Measurements from ENCODE around the gene ZNF497. TPM values are rescaled to one million over a fixed set of nuclear protein-coding genes. Genes with fewer than 3 reads are reported as not detected.

Gene ZNF497
- total and polyA plus RNA-seq, 9 of the 15 experiments (the other 6 are each of a cell fraction or from before 2014, with no cell fraction given) = 0.06 to 0.98 (median 0.44) TPM; not detected in 1

DNA sequence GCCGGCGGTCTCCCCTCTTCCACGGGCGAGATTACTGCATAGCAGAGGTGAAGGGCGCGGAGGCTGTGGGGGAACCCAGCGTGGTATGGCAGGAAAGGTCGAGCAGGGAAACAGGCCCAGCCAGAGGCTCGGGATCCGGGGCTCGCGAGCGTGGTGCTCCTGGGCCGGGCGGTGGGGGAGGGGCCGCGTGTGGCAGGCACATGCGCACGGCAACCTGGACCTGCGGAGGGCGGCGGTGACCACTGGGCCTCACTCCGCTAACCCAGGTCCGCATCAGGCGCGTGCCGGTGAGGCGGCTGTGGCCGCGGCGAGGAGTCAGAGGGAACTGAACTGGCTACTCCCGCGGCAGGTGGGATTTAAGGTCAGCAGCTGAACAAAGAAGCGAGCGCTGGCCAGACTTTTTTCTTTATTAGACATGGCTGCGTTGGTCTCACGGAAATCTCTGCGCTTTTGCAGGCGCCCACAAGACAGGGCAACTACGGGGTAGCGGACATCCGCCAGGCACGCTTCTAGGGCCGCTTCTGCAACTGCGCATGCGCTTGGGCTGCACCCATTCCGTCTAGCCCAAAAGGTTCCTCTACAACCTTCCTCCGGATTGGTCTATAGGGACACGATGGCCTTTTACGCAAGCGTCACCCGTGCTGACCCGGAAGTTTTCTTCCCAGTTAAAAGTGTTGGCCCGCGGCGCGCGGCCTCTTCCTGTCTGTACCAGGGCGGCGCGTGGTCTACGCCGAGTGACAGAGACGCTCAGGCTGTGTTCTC lies 24.2 kb upstream of the ZNF497 start, which contains the start of gene RPS5 (continued):
- TF ChIP-seq TRIM25 (IDR thresholded peaks at IDR 0.05; ENCODE audit: borderline replicate concordance) (no peak), ARID2 (IDR thresholded peaks at IDR 0.05) (0 out of 2 replicates have a peak, but pooled peaks have one; percentile 42), HNRNPL (IDR thresholded peaks at IDR 0.05; ENCODE audit: low read depth, low read length) (peak; percentile 71; the same call in 1 of the 2 replicates), FIP1L1 (IDR thresholded peaks at IDR 0.05; ENCODE audit: low read depth, low read length, poor library complexity, severe bottlenecking) (peak; percentile 94), CHD2 (IDR thresholded peaks at IDR 0.05; ENCODE audit: low read depth, low read length) (peak; percentile 68), HMGXB4 (CRISPR knock-in tag; IDR thresholded peaks at IDR 0.05) (peak; percentile 84), BMI1 (IDR thresholded peaks at IDR 0.05; ENCODE audit: low read length) (no peak), DIDO1 (tag; IDR thresholded peaks at IDR 0.05; ENCODE audit: low read depth) (peak; percentile 16; the same call in 1 of the 2 replicates), ZNF282 (CRISPR knock-in tag; IDR thresholded peaks at IDR 0.05) (no peak), CEBPB (tag; IDR thresholded peaks at IDR 0.05) (peak; percentile 80), POLR2A (conservative IDR thresholded peaks at IDR 0.05) (peak; percentile 97), ELK1 (CRISPR knock-in tag; IDR thresholded peaks at IDR 0.05) (no peak), ELF1 (tag; IDR thresholded peaks at IDR 0.05) (peak; percentile 94), ZNF764 (CRISPR knock-in tag; IDR thresholded peaks at IDR 0.05; ENCODE audit: low read depth) (no peak), ZBED1 (IDR thresholded peaks at IDR 0.05) (no peak), NR2C1 (IDR thresholded peaks at IDR 0.05) (peak; percentile 99), NR2C1 (tag; IDR thresholded peaks at IDR 0.05) (peak; percentile 100), SRSF1 (IDR thresholded peaks at IDR 0.05; ENCODE audit: low read depth, low read length) (no peak), CREB1 (IDR thresholded peaks at IDR 0.05) (peak; percentile 90), CREB1 (CRISPR knock-in tag; IDR thresholded peaks at IDR 0.05) (peak; percentile 84), ZNF263 (CRISPR knock-in tag; IDR thresholded peaks at IDR 0.05; ENCODE audit: borderline replicate concordance) (peak; percentile 75; the same call in 1 of the 2 replicates), RBFOX2 (IDR thresholded peaks at IDR 0.05; ENCODE audit: low read depth, low read length) (peak; percentile 96), ELF2 (CRISPR knock-in tag; IDR thresholded peaks at IDR 0.05) (peak; percentile 93), NFE2L1 (tag; IDR thresholded peaks at IDR 0.05; ENCODE audit: borderline replicate concordance, low read depth) (no peak), ASH1L (IDR thresholded peaks at IDR 0.05; ENCODE audit: borderline replicate concordance, low read depth, partially characterized antibody) (peak; percentile 54), TBP (optimal IDR thresholded peaks at IDR 0.05; ENCODE audit: low read depth, low read length) (peak; percentile 99)

Measured in K562 (cell line).